K562 (cell line): ENCODE data around the gene METTL22. TPM values are rescaled to one million over a fixed set of nuclear protein-coding genes. Genes with fewer than 3 reads are reported as not detected.
A peak's percentile ranks its signal among the peaks of the same experiment; 100 is the strongest.

Experiments used
- ATAC-seq: fragments of 200-7000 bp; cut with Tn5 transposase; 3 replicates; pipeline ENCODE4 v1.9.1; 2020; ENCODE audit warnings: moderate library complexity
- BruUV-seq: library from RNA; stranded (reverse); fragments of 400-500 nt; replicated peaks from 2 replicates; lab custom pipeline; 2021; lab: Mats Ljungman, UMichigan
- CTCF ChIA-PET: fragments of 300-600 bp; formaldehyde crosslinking; extraction: SDS; loops from one replicate; lab custom pipeline; 2021; ENCODE audit warnings: low intra/inter-chr PET ratio; lab: Yijun Ruan, JAX
- POLR2A ChIA-PET: fragments of 300-600, 350-650 bp; sonication (Branson Sonifier 250); formaldehyde crosslinking; extraction: SDS; loops from one replicate; lab custom pipeline; 2021; ENCODE audit warnings: antibody characterized with exemption, inconsistent platforms; lab: Yijun Ruan, JAX
- DNase-seq, 4 experiments: peaks; one replicate each; pipeline versions ENCODE4 v3.0.0 to v3.0.0-alpha.2; 2011 to 2018; ENCODE audit warnings: low spot score in 3 of 4, mixed read lengths in 3 of 4; ENCODE audit errors: extremely low read depth in 1 of 4
- FAIRE-seq: peaks from 2 replicates; lab custom pipeline; 2011; peaks lifted over from hg19 to GRCh38; lab: Jason Lieb, UNC
- H2AFZ ChIP-seq: 2 replicates; pipeline ENCODE4 v1.6.0; 2011; ENCODE audit warnings: low read depth, low read length, control low read depth, inconsistent platforms
- H3K27ac ChIP-seq: fragments of 200-600 bp; 3 replicates; pipeline ENCODE4 v1.8.0; 2011; ENCODE audit warnings: low read depth, mild to moderate bottlenecking, control low read depth, inconsistent platforms, low read length, moderate library complexity, mixed read lengths; ENCODE audit errors: extremely low read depth
- H3K27me3 ChIP-seq, 2 experiments: fragments of 300-600 bp in 1 of 2; 2 replicates in 1 of 2; 3 replicates in 1 of 2; pipeline versions ENCODE4 v1.6.0 to v1.8.0; 2011; ENCODE audit warnings: inconsistent platforms in 2 of 2, low read length in 2 of 2, mild to moderate bottlenecking in 1 of 2, mixed read lengths in 1 of 2, moderate library complexity in 1 of 2; ENCODE audit not compliant: control insufficient read depth in 2 of 2, insufficient read depth in 2 of 2
- H3K36me3 ChIP-seq: fragments of 300-600 bp; 3 replicates; pipeline ENCODE4 v1.8.0; 2011; ENCODE audit warnings: mild to moderate bottlenecking, low read length, inconsistent platforms; ENCODE audit not compliant: control insufficient read depth, insufficient read depth
- H3K4me1 ChIP-seq, 2 experiments: fragments of 200-600 bp in 1 of 2; replicated peaks in 1 of 2; 2 replicates in 1 of 2; 3 replicates in 1 of 2; pipeline versions ENCODE4 v1.5.1 to v1.8.0; 2011; ENCODE audit warnings: inconsistent platforms in 2 of 2, low read length in 2 of 2, mild to moderate bottlenecking in 1 of 2, mixed read lengths in 1 of 2, moderate library complexity in 1 of 2; ENCODE audit not compliant: control insufficient read depth in 2 of 2, insufficient read depth in 2 of 2
- H3K4me2 ChIP-seq: 2 replicates; pipeline ENCODE4 v1.6.1; 2011; ENCODE audit warnings: low read length, control low read depth, inconsistent platforms, mixed read lengths; ENCODE audit not compliant: insufficient read depth
- H3K4me3 ChIP-seq: fragments of 200-600 bp; sonication (generic), shearing (Covaris generic); 2 replicates; pipeline ENCODE4 v1.5.1; 2016; ENCODE audit warnings: control low read depth, inconsistent platforms
- H3K79me2 ChIP-seq: fragments of 200-600 bp; 3 replicates; pipeline ENCODE4 v1.8.0; 2011; ENCODE audit warnings: low read length, inconsistent platforms; ENCODE audit not compliant: control insufficient read depth, insufficient read depth
- H3K9ac ChIP-seq, 2 experiments: 2 replicates each; pipeline versions ENCODE4 v1.6.0 to v1.6.1; 2011; ENCODE audit warnings: low read depth in 2 of 2, low read length in 2 of 2, control low read depth in 1 of 2, inconsistent platforms in 1 of 2, mild to moderate bottlenecking in 1 of 2, mixed read lengths in 1 of 2; ENCODE audit not compliant: insufficient read depth in 1 of 2
- H3K9me1 ChIP-seq: one replicate; pipeline ENCODE4 v1.6.0; 2011; ENCODE audit warnings: inconsistent platforms, mild to moderate bottlenecking, low read length, moderate library complexity; ENCODE audit not compliant: control insufficient read depth, insufficient read depth
- H3K9me3 ChIP-seq: replicated peaks from 2 replicates; pipeline ENCODE4 v1.5.1; 2011; ENCODE audit warnings: low read depth, low read length, inconsistent platforms; ENCODE audit not compliant: control insufficient read depth, insufficient read depth
- H4K20me1 ChIP-seq: replicated peaks from 2 replicates; pipeline ENCODE4 v1.6.1; 2011; ENCODE audit warnings: low read length, inconsistent platforms, mixed read lengths; ENCODE audit not compliant: control insufficient read depth, insufficient read depth
- BCOR ChIP-seq: fragments of 450-650 bp; IDR thresholded peaks from 2 replicates; pipeline ENCODE4 v1.6.1; 2016
- CEBPG ChIP-seq, 3 experiments: fragments of 200-800 bp in 1 of 3; sonication (Bioruptor generic) in 1 of 3; sonication (generic) in 1 of 3; formaldehyde crosslinking in 1 of 3; IDR thresholded peaks in 2 of 3; conservative IDR thresholded peaks in 1 of 3; 2 replicates each; pipeline versions ENCODE4 v1.6.1 to v1.8.0; 2016 to 2022; ENCODE audit warnings: missing compliant biosample characterization in 2 of 3, missing genetic modification characterization in 2 of 3, mild to moderate bottlenecking in 1 of 3, missing genetic modification reagents in 1 of 3
- ELF2 ChIP-seq: fragments of 250-450 bp; sonication (Bioruptor Pico); IDR thresholded peaks from 2 replicates; pipeline ENCODE4 v1.5.0; 2021; ENCODE audit warnings: mild to moderate bottlenecking
- ESRRA ChIP-seq: fragments of 450-650 bp; IDR thresholded peaks from 2 replicates; pipeline ENCODE4 v1.6.1; 2014; ENCODE audit warnings: low read depth, mild to moderate bottlenecking, moderate library complexity, borderline replicate concordance
- MCM5 ChIP-seq: fragments of 450-650 bp; IDR thresholded peaks from 2 replicates; pipeline ENCODE4 v1.6.1; 2016; ENCODE audit warnings: low read depth
- MYBL2 ChIP-seq, 2 experiments: fragments of 450-650 bp in 1 of 2; sonication (generic) in 1 of 2; formaldehyde crosslinking in 1 of 2; IDR thresholded peaks; 2 replicates each; pipeline versions ENCODE4 v1.6.1 to v1.8.1; 2017 to 2022; ENCODE audit warnings: borderline replicate concordance in 1 of 2, inconsistent platforms in 1 of 2, low read depth in 1 of 2, mild to moderate bottlenecking in 1 of 2, missing genetic modification reagents in 1 of 2, moderate library complexity in 1 of 2
- SRSF9 ChIP-seq: fragments of 200-400 bp; formaldehyde crosslinking; IDR thresholded peaks from 2 replicates; pipeline ENCODE4 v1.6.1; 2017; ENCODE audit warnings: low read depth, low read length, borderline replicate concordance
- ZFP1 ChIP-seq: fragments of 450-650 bp; formaldehyde crosslinking; IDR thresholded peaks from 2 replicates; pipeline ENCODE4 v1.4.0; 2020; ENCODE audit warnings: mild to moderate bottlenecking, mixed read lengths
- WGBS: fragments of 100-300 bp; shearing (Covaris generic); methylation state at CpG from one replicate; pipeline ENCODE4 v1.1.6; 2016; ENCODE audit warnings: low coverage, mixed read lengths; ENCODE audit not compliant: insufficient coverage; ENCODE audit errors: missing lambda C conversion rate; 5-methylcytosine and 5-hydroxymethylcytosine counted together
- in situ Hi-C: fragments of 300-500 bp; cut with MboI; formaldehyde crosslinking; loops from 4 replicates; pipeline ENCODE4 v1.15.0; 2018; ENCODE audit warnings: inconsistent platforms, mixed read lengths
- intact Hi-C: fragments of 100-400 bp; cut with micrococcal nuclease; formaldehyde crosslinking; loops from 2 replicates; pipeline ENCODE4 v1.14.2; 2022
- polyA plus RNA-seq, 8 experiments: library from polyadenylated mRNA; depleted of rRNA in 4 of 8; stranded (reverse) in 5 of 8; unstranded in 3 of 8; fragments of >200 nt; fragmentation: Nextera tagmentation in 2 of 8; fragmentation: Illumina TruSeq in 1 of 8; extraction: Ambion mirVana in 2 of 8; extraction: Trizol in 1 of 8; gene quantifications; 2 replicates each; pipeline versions ENCODE4 v1.2.1 to v1.2.3, GENCODE V29; 2011 to 2014; ENCODE audit warnings: inconsistent platforms in 1 of 8, missing spikeins in 1 of 8
- total RNA-seq, 7 experiments: library from RNA; depleted of rRNA in 6 of 7; stranded (reverse); fragments of >200 nt in 6 of 7; fragmentation: Illumina TruSeq in 2 of 7; extraction: Trizol in 2 of 7; gene quantifications; 2 replicates each; pipeline versions ENCODE4 v1.2.1 to v1.2.3, GENCODE V29; 2011 to 2021; ENCODE audit warnings: low replicate concordance in 1 of 7
- TF ChIP-seq, protein P1 (sequence below), 2 experiments: fragments of 450-650 bp in 1 of 2; sonication (generic) in 1 of 2; formaldehyde crosslinking in 1 of 2; IDR thresholded peaks in 1 of 2; conservative IDR thresholded peaks in 1 of 2; 2 replicates each; pipeline versions ENCODE4 v1.6.1 to v1.8.1; 2016 to 2023; ENCODE audit warnings: mild to moderate bottlenecking in 2 of 2, moderate library complexity in 2 of 2, inconsistent platforms in 1 of 2, missing genetic modification reagents in 1 of 2

The METTL22 gene
- total and polyA plus RNA-seq, 9 of the 15 experiments (the other 6 are each of a cell fraction or from before 2014, with no cell fraction given): 6.9 to 33.2 (median 18.5) TPM

DNA sequence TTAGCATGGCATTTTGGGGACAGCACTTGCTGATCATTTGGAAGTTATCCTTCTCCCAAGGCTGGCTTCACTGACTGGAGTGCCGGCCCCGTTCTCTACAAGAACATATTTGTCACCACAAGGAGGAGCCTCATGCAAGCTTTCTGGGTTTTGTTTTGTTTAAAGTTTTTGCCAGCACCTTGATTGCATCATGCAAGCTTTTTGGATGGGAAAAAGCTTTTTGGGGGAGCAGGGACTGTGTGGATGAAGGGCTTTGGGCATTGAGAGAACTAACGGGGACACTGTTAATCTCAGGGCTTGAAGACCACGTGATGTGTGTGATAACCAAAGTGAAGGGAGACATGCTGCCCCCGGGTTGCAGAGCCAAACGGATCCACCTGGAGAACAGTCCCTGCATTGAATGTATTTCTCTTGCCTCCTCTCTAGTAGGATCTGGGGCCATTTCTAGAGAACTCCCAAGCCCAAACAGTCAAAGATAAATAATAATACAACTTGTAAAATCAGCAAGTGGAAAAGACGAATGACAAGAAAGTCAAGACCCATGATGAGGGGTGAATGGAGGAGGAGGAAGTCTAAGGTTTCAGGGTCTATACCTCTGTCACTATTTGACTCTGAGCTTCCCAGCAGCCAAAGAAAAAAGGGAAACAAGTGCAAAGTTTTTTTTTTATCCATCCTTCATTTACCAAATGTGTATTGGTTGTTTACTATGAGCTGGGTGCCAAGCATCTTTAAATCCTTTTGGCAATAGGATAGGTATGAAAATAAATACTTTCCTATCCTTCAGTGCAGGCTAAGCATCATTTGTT lies 48.4 kb upstream of the METTL22 start (continued):
- no peak for TF ChIP-seq SRSF9

DNA sequence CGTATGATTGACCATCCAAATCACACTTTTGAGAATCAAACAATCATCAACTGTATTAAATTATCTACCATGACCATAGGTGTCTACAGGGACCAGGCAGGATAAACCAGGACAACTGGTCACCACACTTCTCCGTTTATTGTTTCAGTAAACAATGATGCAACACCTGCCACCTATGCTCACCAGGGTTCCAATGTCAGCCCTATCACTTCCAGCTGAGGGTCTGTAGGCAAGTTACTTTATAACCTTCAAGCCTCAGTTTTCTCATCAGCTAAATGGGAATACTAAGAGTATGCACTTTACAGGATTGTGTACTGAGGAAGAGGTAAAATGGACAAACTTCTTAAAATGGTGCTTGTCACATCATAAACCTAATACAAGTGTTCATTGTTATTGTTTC lies 46.1 kb upstream of the METTL22 start:
- no peak overlapping the region for H3K9ac ChIP-seq
- H3K4me1 ChIP-seq: no peaks in the 10 kb centered on the region
- ChIA-PET POLR2A (interaction anchor here (0.6 kb wide), 1 partner anchor 1957 kb away, joined by 4 read pairs; no protein-coding TSS in a partner anchor), CTCF (no interaction called here)
- no peaks in the 10 kb centered on the region for H3K79me2 ChIP-seq
- in situ Hi-C loops (no loop called here), intact Hi-C loops (no loop called here)
- TF ChIP-seq, protein P1, sequence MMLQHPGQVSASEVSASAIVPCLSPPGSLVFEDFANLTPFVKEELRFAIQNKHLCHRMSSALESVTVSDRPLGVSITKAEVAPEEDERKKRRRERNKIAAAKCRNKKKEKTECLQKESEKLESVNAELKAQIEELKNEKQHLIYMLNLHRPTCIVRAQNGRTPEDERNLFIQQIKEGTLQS (IDR thresholded peaks at IDR 0.05): peak; percentile 38; the same call in 1 of the 2 replicates
- TF ChIP-seq, protein P1 (CRISPR knock-in tag; conservative IDR thresholded peaks at IDR 0.05): no peak
- TF ChIP-seq ESRRA (peak; percentile 51; the same call in 1 of the 2 replicates), ELF2 (CRISPR knock-in tag) (no peak), MCM5 (no peak), BCOR (peak; percentile 10; the same call in 1 of the 2 replicates), MYBL2 (IDR thresholded peaks at IDR 0.05; ENCODE audit: low read depth) (no peak), MYBL2 (CRISPR knock-in tag; IDR thresholded peaks at IDR 0.05; ENCODE audit: borderline replicate concordance) (no peak), ZFP1 (no peak), CEBPG (CRISPR knock-in tag; IDR thresholded peaks at IDR 0.05) (no peak), CEBPG (tag; conservative IDR thresholded peaks at IDR 0.05 in 1 of 2, IDR thresholded peaks at IDR 0.05 in 1 of 2) (peak in 1 of 2 experiments; percentile 12; a peak in 2 of 4 replicates)
- DNase-seq (no peak), FAIRE-seq (no peak), ATAC-seq (no peak)
- no peak overlapping the region for H3K27ac ChIP-seq
- H3K4me3 ChIP-seq: no peak overlapping the region
- no peaks in the 10 kb centered on the region for H3K9me3 ChIP-seq
- no peak overlapping the region for H2AFZ ChIP-seq
- BruUV-seq: no TSS peak
- 0 out of 2 replicates have a peak, but pooled peaks cover 5% of the 10 kb centered on the region for H4K20me1 ChIP-seq
- WGBS: 0% methylated on average over 2 of the region's 2 CpGs
- no peaks in the 10 kb centered on the region for H3K36me3 ChIP-seq
- no peak overlapping the region for H3K4me2 ChIP-seq
- H3K9me1 ChIP-seq: no peaks in the 10 kb centered on the region
- peaks cover 5 to 34% of the 10 kb centered on the region in 2 experiments for H3K27me3 ChIP-seq
